ENCODE data around the gene AGA.

AGA gene

DNA sequence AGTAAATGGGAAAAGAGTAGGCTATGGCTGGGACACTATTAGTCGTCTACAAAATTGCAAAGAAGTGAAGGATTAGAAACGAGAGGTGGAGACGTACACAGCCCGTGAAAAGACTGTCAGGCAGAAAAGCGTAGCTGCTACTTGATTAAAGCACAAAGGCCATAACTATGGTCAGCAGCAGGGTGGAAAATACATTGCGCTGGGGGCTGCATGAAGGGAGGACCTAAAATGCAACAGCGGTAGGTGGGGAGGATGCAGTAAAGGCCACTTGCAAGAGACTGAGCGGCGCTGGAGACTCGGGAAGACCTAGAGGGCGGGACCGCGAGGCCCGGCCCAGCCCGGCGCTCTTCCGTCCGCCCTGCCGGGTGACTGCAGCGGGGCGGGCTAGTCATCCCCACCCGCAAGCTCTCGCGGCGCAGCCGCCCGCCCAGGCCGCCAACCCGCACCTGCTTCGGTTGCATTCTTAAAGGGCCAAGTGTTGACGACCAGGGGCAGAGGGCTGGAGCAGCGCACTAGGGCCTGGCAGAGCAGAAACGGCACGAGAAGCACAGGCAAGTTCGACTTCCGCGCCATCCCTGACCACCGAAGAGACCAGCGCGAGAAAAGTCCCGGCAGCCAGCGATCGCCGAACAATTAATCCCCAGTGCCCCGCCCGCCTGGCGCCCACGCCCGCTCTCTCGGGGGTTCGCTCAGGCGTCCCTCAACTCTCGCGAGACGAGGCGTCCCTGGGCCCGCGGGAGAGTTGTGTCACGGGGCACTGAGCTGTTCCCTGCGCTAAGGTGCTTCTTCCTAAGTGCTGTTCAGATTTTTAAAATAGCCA lies at the start of gene AGA:
Gene AGA (minus strand): TSS at position 635 of the 820 bp plus-strand sequence. CDS start 62 bp downstream, at position 573.
- DNase-seq: peak; percentile 94

DNA sequence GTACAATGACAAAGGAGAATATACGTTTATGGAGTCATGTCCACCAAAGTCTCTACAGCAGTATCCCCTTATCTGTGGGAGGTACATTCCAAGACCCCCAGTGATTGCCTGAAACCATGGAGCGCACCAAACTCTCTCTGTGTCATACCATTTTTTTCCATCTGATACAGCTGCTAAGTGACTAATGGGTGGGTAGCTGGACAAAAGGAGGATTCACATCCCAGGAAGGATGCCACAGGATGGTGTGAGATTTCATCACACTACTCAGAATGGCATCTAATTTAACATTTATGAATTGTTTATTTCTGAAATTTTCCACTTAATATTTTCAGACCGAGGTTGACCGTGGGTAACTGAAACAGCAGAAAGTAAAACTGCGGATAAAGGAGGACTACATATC lies 49.8 kb upstream of the AGA start:
- DNase-seq: no peak

- DNase-seq: no peak
These were observed 48.5 kb upstream of the AGA start for GRCh38 chr4:177490769-177491168.

DNA sequence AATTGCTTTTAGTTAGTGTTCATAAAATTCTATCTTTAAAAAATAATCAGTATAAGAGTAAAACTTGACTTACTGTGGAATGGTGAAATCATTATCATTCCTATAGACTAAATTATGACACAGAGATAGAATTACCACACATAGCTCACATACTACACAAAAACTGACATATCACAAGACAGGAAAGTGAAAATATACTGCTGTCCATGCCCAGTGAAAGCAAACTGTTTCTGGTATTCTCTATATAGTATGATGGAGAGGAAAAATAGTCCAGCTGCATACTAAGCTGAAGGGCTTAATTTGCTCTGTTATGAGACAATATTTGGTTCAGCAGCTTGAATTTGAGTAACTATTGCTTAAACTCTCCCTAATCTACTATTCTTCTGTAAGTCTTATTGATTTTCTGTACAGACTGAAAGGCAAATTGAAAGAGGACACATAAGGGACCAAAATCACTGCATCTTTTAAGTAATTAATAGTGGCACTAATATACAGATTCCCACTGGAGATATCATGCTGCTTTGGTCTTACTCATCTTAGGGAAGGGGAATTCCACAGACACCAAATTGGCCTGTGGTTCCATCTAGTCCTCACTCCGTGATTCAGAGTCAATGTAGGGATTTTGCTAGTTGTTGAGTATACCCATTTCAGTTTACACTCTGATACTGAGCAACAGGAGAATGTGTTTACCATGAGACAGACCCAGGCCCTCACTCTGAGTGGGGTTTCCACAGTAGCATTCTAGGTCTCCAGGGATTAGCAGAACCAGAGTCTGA lies 47.4 kb upstream of the AGA start:
- DNase-seq: no peak

GRCh38 chr4:177487977-177488376 lies 45.7 kb upstream of the AGA start:
- DNase-seq: no peak

GRCh38 chr4:177485528-177485927 lies 43.3 kb upstream of the AGA start:
- DNase-seq: no peak

- DNase-seq: peak; percentile 6
These were observed 42.4 kb upstream of the AGA start for GRCh38 chr4:177484613-177485021.

DNA sequence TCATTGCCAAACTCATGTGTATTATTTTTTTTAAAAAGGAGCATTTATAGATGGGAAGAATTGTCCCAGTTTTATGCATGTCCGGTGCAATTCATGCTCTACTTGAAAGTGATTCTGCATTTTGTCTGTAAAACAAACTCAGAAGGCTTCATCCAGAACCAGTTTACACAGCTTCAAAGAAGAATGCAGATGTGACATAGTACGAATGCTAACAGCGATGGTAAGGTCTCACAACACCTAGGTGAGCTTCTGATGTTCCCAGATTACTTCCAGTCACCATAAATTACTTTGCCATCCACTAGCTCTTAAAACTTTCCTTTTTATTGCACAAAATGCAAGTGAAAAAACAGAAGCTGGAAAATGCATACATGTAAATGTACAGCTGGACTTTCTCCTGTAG lies 41.5 kb upstream of the AGA start:
- DNase-seq: no peak

DNA sequence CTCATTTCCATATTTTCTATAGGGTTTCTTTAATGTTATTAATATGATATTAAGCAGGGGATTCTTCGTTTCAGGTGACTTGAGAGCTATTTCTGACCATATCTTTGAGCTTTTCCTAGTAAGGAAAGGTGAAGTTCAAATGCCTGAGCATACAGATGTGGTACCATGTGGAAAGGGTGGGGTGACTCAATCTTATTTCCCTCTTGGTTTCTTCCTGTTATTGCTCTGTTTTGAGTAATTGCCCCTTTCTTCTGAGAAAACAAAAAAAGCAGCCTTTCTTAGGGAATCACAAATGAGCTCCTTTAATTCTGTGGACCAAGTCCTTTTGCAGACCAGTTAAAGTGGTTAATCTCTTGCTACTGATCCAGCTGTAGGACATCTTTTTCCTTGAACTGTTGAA lies 41.0 kb upstream of the AGA start:
- DNase-seq: no peak

DNA sequence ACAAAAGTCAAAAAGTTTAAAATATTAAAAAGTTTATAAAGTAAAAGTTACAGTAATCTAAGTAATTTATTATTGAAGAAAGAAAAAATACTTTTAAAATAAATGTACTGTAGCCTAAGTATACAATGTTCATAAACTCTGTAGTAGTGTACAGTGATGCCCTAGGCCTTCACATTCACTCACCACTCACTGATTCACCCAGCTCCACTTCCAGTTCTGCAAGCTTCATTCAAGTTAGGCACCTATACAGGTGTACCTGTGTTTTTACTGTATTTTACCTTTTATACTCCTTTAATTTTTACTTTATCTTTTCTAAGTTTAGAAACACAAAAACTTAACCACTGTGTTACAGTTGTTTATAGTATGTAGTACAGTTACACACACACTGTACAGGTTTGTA lies 40.1 kb upstream of the AGA start:
- no peak for DNase-seq

- no peak for DNase-seq
These were observed 38.6 kb upstream of the AGA start for GRCh38 chr4:177480795-177481194.

DNA sequence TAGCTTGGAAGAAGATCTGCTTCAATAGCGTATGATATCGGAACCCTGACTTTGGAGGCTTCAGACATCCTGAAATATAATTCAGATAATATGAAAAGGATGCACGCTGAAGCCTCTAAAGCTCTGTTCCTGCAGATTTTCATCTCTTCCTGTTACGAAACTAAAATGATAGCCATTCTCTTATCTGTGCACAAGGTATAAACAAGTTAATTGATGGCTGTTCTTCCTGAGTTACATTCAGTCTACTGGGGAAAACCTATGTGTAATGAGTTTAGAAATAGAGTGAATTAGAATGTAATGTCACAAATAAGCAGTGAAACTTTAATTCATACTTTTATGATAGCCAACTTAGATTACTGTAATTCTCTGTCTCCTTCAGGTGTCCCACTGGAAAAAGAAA lies 36.8 kb upstream of the AGA start:
- no peak for DNase-seq

DNA sequence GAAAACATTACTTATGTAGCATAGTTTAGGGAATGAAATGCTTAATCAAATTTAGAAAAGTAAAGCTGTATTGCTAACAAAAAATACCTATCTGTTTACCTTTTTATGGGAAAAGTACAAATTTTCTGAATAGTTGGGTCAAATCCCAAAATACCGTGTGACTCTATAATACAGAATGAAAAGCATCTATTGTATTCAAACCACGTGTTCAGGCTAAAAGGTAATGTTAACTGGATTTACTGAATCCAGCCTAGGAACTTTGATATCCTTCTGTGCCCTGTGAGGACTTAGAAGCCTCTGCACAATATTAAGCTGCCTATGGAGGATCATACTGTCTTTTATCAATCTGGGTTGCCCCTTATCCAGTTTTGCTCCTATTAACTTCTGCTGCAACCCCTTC lies 36.3 kb upstream of the AGA start:
- peak; percentile 26 for DNase-seq

DNA sequence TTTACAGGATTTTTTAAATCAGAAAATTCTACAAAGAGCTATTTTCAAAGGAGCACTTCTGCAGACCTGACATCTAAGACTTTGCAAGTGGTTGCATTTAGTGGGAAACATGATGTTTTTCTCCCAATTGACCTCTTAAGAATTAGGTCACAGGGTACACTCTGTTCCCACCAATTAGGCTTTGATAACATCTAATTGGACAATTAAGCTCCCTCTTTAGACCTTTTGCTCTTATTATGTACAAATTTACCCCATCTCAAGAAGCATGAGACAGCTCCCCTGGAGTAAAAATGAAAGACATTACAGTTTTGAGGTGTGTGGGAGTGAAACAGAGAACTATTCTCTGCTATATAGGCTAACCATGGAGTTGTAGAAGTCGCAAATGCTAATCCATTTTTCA lies 31.8 kb upstream of the AGA start:
- no peak for DNase-seq

DNA sequence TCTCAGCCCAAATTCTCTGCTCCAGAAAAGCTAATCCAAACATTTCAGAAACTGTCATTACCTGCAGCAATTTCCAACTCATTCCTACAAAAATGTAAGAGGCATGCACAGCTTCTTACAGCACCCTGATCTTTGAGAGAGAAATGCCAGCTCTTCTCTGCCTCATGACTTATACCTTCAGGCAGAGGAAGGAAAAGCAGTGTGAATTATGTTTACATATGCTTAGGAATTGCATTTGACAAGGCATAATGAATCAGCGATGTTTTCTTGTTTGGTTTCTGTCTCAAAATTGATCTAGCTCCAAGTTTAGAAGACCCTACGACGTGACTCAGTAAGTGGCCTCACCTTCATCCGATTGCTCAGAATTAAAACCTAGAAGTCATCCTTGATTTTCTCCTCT lies 21.8 kb upstream of the AGA start:
- DNase-seq: no peak

DNA sequence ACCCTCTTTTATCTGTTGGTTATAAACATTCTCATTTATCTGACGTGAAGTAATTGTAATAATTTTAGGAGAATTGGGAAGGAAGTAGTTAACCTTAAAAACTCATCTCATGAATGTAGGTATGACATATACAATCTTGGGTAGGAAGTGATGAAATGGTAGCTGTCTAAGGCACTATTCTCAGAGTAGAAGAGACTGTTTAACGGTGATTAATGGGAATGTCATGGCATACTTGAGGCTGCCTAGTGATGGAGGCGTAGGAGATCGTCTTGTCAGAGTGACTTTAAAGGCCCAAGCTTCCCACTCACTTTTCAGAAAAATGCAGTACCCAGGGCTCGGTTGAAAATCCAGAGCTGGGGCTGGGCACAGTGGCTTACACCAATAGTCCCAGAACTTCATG lies 19.4 kb upstream of the AGA start:
- DNase-seq: no peak

DNA sequence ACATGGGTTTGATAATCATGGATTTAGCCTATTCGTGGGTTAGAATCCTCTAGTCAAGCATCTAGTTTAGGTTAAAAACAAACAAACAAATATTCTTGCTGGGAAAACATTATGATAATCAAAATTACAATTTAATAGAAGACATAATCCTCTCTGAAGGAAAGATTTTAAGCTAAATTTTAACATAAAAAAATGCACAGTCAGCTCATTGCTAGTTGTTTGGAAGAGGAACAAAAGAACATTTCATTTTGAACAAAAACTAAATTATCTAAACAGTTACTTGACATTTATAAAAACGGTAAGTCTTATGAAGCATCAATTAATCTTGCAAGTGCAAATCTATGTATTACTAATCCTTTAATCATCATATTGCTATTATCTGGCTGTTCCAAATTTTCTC lies 18.2 kb upstream of the AGA start:
- DNase-seq: no peak

DNA sequence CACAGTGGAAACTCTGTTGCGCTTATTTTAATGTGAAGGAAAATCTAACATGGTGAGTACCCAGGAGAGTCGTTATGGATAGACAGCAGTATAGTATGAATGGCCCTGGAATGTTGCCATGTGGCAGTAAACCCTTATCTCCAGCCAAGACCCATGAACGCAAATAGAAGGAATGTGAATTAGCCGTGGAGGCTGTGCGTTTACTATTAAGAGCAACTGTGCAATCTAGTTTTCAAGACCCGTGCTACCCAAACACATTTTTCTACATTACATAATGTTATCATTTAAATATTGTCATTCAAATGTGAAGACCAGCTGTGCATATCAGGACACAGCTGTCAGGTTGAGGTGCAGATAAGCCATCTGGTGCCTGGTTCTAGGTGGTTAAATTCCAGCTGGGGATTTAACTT lies 13.3 kb upstream of the AGA start:
- DNase-seq: no peak

DNA sequence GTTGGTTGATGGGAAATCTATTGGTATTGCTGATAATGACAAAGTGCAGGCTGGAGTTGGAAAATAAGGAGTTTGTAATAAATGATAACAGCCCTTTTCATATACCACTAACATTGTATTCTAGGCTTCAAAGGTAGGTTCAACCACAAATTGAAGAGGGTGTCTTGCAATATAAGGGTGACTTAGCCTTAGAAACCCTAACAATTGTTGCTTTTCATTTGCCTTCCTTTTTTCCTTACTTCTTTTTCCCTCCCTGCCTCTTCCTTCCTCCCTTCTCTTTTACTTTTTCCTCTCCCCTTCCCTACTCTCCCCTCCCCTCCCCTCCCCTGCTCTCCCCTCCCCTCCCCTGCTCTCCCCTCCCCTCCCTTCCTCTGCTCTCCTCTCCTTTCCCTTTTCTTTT lies 10.9 kb upstream of the AGA start:
- DNase-seq: no peak

GRCh38 chr4:177451108-177451500 lies 8.9 kb upstream of the AGA start:
- DNase-seq: no peak

- DNase-seq: no peak
These were observed 8.3 kb upstream of the AGA start for GRCh38 chr4:177450426-177451107.

GRCh38 chr4:177448850-177449249 lies 6.6 kb upstream of the AGA start:
- no peak for DNase-seq

DNA sequence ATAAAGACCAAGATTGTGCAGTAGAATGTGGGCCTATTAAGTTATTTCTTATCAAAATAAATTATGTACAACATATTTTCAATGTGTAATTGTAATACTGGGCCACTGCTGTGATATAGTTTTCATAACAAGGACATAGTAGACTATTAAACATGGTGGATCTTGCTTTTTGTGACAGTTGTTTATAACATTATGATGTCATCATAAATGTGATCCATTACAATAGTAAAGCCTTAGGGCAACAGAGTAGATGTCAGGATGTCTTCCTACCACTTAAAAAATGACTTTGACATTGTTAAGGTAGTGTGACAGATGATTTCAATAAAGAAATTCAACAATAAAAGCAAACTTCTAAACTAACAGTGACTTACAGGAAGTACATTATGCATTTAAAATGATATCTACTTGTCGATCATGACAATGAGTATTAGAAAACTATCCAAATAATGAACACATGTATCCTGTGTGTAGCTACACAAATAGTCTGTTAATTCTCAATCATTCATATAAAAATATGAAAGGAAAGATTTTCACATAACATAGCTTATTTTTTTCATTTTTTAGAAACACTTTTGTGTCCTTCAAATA lies 5.3 kb upstream of the AGA start:
- no peak for DNase-seq

Data from NCI-H82 (cell line).